HG02840 (cell line): ENCODE measurements around the gene NDUFA12.
A peak's percentile ranks its signal among the peaks of the same experiment; 100 is the strongest.
"Not testable (repeated sequence)": the region's sequence is repeated elsewhere in the genome, so short reads cannot be mapped to it uniquely, and the experiment has no call there.

Source experiments
- ATAC-seq: cut with Tn5 transposase; IDR thresholded peaks from one replicate; pipeline ENCODE4 v1.9.1; 2021; ENCODE audit warnings: mild to moderate bottlenecking, moderate library complexity, moderate number of reproducible peaks; ENCODE audit not compliant: unreplicated experiment, low FRiP score

NDUFA12 gene

GRCh38 chr12:95003213-95003920, at the start of gene NDUFA12:
NDUFA12 (minus strand) TSS chr12:95003697; CDS start chr12:95003680, 17 bp downstream.
- peak; percentile 99 for ATAC-seq

DNA sequence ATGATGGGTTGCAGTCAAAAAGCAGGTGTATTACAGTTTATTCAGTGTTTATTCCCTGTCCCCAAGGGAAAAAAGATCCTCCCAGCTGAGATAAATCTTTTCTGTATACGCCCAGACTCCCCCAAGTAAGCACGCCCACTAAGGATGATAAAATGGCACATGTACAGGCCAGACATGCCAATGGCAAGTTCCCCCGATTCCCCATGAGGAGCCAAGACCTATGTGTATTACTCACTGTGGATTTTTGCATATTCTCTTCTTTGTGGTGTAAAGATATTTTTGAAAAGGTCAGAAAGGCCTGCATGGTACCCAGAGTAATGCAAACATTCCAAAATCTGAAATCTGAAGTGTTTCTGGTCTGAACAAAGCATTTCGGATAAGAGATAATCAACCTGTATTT, 47.7 kb upstream of the NDUFA12 start:
- no peak for ATAC-seq

DNA sequence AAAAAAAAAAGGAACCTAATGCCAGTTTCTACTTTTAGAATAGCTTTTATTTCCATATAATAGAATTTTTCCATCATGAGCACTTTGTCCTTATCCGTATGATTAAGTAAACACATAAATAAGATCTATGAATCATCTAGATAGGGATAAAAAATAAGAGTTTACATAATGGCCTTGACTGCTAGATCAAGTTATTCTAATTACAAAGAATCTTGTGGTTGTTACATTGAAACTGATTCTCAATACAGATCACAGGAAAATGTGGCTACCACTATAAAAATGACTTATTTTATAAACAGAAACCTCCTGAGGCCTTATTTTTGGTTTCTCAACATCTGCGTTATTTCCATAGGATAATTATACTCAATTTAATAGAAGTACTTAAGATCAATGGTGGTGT, 34.4 kb upstream of the NDUFA12 start:
- ATAC-seq: no peak

DNA sequence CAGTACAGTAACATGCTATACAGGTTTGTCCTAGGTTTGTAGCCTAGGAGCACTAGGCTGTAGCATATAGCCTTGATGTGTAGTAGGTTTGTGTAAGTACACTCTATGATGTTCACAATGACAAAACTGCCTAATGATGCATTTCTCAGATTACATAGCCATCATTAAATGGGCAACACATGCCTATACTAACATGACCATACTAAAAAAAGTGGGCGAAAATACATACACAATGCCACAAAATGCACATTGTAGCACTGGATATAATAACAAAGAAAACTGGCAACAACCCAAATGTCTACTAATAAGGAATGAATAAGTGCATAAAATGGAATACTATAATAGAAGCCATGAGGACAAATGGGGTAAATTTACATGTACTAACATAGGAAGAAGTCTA, 31.3 kb upstream of the NDUFA12 start:
- ATAC-seq: no peak

- no peak for ATAC-seq
Measured at GRCh38 chr12:95022477-95022876, 19.0 kb upstream of the NDUFA12 start.

DNA sequence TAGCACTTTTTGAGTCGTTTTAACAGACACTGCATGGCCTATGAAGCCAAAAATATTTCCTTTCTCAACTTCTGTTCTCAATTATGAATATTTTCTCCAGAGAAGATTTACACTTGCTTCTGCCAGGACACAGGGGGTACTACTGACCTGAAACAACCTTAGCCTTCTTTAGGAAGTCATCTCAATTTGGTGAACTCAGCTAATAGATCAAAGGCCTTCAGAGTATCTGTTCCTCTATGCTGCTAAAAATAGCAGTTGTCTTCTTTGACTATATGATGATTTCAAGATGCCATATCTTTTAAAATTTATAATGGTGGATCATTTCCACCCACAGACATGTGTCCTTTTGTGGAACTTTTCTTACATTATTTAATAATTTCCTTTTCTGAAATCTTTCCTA, 14.0 kb upstream of the NDUFA12 start:
- no peak for ATAC-seq

DNA sequence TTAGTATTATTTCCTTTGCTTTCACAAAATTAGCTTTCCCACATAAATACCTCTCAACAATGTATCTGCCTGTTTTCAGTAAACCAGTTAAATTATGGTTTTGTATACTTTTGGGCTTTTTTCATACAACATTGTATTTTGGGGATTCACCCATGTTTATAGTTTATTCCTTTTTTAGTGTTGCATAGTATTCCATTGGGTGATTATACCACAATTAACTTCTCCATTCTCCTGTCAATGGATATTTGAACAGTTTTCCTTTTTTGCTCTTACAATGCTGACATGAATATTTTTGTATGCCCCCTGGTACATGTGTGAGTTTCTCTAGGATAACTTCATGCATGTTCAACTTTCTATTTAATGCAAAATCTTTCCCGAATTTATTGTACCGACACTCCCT, 12.6 kb upstream of the NDUFA12 start:
- ATAC-seq: no peak

- ATAC-seq: no peak
Measured at GRCh38 chr12:95014554-95014953, 11.1 kb upstream of the NDUFA12 start.

DNA sequence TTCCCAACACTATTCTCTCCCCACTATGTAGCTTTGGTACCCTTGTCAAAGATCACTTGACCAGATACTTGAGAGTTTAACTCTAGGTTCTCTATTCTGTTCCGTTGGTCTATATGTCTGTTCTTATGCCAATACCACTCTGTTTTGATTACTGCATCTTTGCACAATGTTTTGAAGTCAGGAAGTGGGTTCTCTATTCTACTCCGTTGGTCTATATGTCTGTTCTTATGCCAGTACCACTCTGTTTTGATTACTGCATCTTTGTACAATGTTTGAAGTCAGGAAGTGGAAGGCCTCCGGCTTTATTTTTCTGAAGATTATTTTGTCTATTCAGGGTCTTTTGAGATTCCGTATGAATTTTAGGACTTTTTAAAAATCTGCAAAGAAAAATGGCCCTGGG, 2.7 kb upstream of the NDUFA12 start:
- ATAC-seq: no peak

- no peak for ATAC-seq
Measured at GRCh38 chr12:95004610-95005009, 1.1 kb upstream of the NDUFA12 start.

DNA sequence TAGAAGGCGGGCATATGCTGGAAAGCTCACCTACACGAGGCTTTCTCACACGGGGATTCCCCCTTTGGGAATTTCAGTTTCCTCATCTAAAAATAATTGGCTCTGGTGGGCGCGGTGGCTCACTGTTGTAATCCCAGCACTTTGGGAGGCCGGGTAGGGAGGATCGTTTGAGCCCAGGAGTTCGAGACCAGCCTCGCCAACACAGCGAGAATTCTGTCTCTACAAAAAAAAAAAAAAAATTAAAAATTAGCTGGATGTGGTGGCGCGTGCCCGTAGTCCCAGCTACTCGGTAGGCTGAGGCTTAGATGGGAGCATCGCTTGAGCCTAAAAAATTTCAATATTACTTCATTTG, 400 bp upstream of the NDUFA12 start:
- no peak for ATAC-seq

GRCh38 chr12:95002754-95003153, 743 bp downstream of the NDUFA12 start:
- ATAC-seq: no peak

- ATAC-seq: no peak
Measured at GRCh38 chr12:94998326-94998725, 5.2 kb downstream of the NDUFA12 start.

DNA sequence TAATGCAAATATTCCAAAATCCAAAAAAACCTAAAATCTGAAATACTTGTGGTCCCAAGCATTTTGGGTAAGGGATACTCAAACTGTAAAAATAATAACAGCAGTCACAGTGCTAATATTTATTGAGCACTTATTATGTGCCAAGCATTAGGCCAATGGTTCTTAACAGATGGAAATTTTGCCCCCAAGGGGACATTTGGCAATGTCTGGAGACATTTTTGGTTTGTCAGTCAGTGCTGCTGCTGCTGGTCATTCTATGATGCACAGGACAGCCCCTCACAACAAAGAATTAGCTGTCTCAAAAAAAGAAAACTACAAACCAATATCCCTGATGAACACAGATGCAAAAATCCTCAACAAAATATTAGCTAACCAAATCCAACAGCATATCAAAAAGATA, 5.8 kb downstream of the NDUFA12 start:
- ATAC-seq: no peak

- ATAC-seq: no peak
Measured at GRCh38 chr12:94997061-94997460, 6.4 kb downstream of the NDUFA12 start.

- ATAC-seq: no peak
Measured at GRCh38 chr12:94994312-94994711, 9.2 kb downstream of the NDUFA12 start.

GRCh38 chr12:94993855-94994254, 9.6 kb downstream of the NDUFA12 start:
- ATAC-seq: not testable (repeated sequence)

GRCh38 chr12:94990222-94990621, 13.3 kb downstream of the NDUFA12 start:
- ATAC-seq: no peak

DNA sequence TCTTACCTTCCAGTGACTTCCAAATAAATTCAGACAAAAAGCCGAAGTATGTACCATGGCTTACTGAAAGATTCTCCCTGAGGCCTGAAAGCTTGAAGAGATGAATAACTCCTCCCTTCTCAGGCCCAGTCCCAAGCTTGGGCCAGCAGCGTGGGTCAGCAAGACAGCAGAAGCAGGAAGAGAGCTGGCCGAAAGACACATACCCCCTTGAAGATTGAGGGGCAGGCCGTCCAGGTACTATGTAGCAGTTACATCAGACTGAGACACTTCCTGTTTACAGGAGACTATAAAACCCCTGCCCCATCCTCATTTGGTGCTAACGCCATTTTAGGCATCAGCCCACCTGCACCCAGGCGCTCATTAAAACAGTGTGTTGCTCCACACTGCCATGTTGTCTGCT, 15.0 kb downstream of the NDUFA12 start:
- ATAC-seq: no peak

GRCh38 chr12:94987801-94988200, 15.7 kb downstream of the NDUFA12 start:
- ATAC-seq: no peak

GRCh38 chr12:94987076-94987669, 16.3 kb downstream of the NDUFA12 start:
- ATAC-seq: no peak

- not testable (repeated sequence) for ATAC-seq
Measured at GRCh38 chr12:94985099-94985498, 18.4 kb downstream of the NDUFA12 start.
